ENCODE results near the gene CLCN2.

CLCN2 gene

GRCh38 chr3:184361532-184361931, at the start of gene CLCN2, which contains the start of gene POLR2H:
TSS of gene CLCN2 (minus strand) at chr3:184361605. CDS start at chr3:184361479, 126 bp downstream.
TSS of gene POLR2H (plus strand) at chr3:184361710. CDS start at chr3:184363493, 1,783 bp downstream.
- peak; percentile 40 for DNase-seq

DNA sequence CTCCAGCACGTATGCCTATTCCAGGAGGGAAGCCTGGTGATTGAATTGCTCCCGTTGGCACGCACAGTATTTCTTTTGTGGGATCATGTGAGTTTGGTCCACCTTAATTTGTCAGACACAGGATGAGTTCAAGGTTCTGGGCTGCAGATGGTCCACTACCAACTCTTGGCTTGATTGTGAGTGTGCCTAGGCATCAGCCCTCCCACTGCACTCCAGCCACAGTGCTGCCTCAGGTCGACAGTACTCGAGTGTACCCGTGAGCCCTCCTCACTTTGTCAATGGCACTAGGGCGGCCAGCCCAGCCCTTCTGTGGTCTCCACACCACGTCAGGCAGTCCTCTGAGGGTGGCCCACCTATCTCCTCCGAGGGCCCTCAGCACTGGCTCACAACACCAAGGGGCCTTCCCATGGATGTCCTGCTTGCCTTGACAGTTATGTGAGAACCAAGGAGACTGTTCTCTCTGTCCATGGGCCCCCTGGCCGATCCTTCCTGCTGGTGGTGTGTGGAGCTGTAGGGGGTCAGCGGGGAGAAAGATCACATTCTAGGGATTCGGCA, 48.6 kb upstream of the CLCN2 start:
- DNase-seq: no peak

- no peak for DNase-seq
Measured at GRCh38 chr3:184409331-184409926, 48.0 kb upstream of the CLCN2 start.

DNA sequence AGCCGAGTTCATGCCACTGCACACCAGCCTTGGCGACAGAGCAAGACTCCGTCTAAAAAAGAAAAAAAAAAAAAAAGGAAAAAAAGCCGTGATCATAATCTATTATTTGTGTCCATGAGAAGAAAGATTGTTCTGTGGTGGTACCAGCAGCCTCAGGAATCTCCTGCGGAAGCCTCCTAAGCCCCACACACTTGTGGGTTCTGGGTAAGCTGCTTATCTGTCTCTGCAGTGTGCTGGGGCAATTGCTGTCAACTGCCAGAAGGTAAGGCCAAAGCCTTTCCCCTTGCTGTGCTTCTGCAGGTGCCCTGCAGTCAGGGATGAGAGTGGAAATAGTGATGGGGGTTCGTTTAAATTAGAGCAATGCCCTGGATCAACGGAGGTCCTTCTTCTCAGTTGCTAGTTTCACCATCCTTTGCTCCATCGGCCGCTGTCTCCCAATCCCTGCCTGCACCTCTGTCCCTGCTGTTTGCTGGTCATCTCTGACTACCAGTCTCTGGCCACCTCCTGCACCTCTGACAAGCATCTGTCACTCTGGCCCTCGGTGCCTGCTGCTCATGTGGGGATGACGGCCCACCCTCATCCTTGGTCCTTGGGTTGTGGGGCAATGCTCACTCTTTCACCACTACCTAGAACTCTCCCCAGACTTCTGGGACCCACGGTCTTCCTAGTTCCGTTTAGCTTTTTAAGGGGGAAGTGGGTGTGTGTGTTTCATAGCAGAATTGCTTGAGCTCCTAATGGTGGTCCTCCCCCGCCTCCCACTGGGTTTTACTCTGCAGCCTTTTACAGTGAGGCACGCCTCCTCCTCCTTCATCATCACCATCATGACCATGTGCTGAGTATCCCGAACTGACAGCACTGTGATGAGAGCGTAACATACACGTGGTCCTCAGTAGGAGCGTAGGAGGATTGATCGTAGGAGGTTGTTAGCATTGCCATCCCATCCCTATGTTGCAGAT, 43.9 kb upstream of the CLCN2 start:
- DNase-seq: no peak

DNA sequence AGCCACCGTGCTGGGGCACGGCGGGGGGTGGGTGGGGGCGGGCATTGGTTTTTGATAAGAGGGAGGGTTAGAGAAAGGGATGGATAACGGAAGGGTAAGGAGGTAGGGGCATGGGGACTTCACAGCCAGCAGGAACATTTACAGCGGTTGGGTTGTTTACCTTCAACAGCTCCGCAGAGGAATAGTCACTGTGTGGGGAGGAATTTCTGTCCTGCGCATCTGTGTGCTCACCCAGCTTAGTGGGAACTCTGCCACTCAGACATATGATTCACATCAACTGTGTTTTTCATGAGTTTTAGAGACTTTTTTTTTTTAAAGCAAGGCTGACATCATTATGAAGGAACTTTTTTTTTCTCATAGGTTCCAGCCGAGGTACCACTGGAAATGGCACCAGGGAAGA, 38.0 kb upstream of the CLCN2 start:
- DNase-seq: no peak

DNA sequence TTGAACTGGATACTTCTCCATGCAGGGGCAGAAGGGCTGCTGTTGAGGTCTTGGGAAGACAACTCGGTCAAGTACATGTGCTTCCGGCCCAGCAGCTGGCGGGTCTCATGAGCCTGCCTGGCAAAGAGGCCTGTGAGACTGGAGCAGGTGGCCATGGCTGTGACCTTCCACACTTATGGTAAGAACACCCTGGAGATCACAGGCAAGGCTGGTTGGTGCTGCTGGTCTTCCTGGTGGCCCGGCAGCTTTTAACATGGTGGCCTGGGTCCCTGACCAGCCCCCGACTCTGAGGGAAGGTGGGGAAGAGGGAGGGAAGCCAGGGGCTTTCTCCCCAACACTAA, 33.9 kb upstream of the CLCN2 start:
- no peak for DNase-seq

DNA sequence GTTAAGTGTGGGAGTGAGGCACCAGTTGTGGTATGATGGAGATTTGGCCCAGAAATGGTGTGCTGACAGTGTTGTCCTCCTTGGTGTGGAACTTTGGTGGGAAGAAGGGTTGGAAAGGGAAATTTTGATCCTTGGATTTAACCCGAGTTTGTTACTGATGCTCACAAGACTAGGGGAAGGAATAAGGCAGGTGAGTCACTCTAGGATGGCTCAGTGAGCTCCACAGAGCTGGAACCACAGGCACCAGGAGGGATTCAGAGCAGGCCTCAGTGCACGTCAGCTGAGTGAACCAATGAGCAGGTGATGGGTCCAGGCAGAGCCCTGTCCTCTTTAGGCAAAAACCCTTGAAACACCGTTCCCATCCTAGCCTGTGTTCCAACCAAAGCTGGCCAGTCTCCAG, 29.9 kb upstream of the CLCN2 start:
- DNase-seq: no peak

- DNase-seq: no peak
Measured at GRCh38 chr3:184389935-184390528, 28.6 kb upstream of the CLCN2 start.

DNA sequence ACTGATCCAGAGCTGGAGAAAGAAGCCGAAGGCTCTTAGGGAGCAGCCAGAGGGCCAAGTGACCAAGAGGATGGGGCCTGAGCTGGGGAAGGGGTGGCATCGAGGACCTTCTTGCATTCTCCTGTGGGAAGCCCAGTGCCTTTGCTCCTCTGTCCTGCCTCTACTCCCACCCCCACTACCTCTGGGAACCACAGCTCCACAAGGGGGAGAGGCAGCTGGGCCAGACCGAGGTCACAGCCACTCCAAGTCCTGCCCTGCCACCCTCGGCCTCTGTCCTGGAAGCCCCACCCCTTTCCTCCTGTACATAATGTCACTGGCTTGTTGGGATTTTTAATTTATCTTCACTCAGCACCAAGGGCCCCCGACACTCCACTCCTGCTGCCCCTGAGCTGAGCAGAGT, 28.0 kb upstream of the CLCN2 start:
- DNase-seq: no peak

GRCh38 chr3:184388936-184389230, 27.5 kb upstream of the CLCN2 start:
- DNase-seq: no peak

- no peak for DNase-seq
Measured at GRCh38 chr3:184388164-184388935, 26.9 kb upstream of the CLCN2 start.

DNA sequence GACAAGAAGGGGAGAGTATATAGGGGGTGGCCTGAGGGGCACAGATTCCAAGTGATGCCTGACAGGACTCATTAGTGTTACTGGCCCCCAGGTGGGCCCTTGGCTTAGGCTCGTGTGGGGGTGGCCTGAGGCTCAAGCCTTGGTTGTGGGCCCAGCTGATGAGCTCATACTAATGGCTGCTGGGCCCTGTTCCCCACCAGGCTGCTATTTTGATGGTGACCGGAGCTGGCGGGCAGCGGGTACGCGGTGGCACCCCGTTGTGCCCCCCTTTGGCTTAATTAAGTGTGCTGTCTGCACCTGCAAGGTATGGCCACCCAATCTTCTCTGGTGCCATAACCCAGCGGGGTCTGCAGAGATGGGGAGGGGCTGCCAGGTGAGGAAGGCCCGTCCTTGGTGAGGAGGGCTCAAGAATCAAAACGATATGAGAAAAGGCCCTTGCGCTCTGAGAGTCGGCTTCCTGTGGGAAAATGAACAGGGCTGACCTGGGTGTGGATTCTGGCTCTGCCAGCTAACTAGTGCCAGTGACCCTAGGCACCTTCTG, 25.8 kb upstream of the CLCN2 start:
- DNase-seq: no peak

DNA sequence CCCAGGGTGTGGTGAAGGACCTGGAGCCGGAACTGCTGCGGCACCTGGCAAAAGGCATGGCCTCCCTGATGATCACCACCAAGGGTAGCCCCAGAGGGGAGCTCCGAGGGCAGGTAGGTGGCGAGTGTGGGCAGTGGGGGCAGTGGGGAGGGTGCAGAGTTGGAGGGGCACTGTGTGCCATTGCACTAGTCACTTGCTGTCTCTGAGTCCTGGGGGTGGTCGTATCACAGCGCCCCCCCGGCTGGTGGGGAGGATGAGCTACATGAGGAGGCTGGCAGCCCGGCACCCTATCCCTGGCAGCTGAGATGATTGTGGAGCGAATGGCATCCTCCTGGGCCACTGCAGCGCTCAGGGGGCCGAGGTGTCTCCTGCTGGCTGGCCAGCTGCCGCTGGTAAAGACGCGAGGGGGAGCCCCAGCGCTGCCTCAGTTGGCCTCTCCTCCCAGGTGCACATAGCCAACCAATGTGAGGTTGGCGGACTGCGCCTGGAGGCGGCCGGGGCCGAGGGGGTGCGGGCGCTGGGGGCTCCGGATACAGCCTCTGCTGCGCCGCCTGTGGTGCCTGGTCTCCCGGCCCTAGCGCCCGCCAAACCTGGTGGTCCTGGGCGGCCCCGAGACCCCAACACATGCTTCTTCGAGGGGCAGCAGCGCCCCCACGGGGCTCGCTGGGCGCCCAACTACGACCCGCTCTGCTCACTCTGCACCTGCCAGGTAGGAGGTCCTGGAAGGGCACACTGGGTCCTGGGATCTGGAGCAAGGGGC, 24.8 kb upstream of the CLCN2 start:
- DNase-seq: no peak

- DNase-seq: no peak
Measured at GRCh38 chr3:184384856-184385422, 23.5 kb upstream of the CLCN2 start.

DNA sequence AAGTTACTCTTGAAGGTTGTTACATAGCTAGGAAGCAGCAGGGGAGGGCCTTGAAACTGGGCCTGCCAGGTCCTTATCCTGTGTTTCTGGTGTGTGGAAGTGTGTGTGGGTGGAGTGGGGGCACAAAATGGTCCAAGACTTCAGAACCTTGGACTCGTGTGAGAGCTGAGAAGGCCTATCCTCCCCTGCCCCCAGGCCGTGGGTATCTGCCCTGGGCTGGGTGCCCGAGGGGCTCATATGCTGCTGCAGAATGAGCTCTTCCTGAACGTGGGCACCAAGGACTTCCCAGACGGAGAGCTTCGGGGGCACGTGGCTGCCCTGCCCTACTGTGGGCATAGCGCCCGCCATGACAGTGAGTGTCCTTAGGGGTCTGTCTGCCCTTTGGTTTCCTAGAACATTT, 22.9 kb upstream of the CLCN2 start:
- no peak for DNase-seq

DNA sequence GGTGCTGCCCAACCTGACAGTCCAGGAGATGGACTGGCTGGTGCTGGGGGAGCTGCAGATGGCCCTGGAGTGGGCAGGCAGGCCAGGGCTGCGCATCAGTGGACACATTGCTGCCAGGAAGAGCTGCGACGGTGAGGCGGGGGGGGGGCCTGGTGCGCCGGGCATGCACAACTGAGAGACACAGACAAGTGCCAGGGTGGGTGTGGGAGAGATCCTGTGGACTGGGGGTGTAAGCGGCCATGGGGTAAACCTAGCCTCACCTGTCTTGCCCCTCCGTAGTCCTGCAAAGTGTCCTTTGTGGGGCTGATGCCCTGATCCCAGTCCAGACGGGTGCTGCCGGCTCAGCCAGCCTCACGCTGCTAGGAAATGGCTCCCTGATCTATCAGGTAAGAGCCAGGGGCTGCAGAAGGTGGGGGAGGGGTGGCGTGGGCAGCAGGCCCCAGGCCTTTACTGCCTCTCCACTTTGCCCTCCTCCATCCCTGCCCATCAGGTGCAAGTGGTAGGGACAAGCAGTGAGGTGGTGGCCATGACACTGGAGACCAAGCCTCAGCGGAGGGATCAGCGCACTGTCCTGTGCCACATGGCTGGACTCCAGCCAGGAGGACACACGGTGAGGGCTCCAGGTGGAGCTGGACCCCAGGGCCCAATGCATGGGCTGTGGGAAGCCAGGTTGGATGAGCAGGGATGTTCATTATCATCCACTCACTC, 21.8 kb upstream of the CLCN2 start:
- DNase-seq: no peak

DNA sequence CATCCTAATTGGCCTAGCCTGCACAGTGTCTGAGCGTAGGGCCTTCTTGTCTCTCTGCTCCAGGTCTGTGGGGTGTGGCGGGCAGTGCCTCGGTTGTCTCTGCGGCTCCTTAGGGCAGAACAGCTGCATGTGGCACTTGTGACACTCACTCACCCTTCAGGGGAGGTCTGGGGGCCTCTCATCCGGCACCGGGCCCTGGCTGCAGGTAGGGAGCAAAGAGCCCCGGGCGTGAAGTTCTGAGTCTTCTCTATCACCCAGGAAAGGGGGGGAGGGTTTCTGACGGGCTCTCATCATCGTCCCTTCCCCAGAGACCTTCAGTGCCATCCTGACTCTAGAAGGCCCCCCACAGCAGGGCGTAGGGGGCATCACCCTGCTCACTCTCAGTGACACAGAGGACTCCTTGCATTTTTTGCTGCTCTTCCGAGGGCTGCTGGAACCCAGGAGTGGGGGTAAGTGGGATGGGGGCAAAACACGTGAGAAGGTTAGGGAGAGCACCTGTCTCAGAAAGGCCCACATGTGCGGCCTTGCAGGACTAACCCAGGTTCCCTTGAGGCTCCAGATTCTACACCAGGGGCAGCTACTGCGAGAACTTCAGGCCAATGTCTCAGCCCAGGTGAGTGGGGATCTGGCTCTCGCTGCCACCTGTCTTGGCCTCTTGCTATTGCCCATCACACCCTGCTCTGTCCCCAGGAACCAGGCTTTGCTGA, 21.1 kb upstream of the CLCN2 start:
- DNase-seq: no peak

GRCh38 chr3:184381261-184382224, 20.1 kb upstream of the CLCN2 start:
- no peak for DNase-seq

GRCh38 chr3:184380627-184381260, 19.3 kb upstream of the CLCN2 start:
- DNase-seq: no peak

All from activated effector memory CD4-positive, alpha-beta T cell treated with Interleukin-2 at 50 U/mL for 16 hours (primary cell).